Spinal cord (tissue), 10 donors: ENCODE results near the gene HTR4. TPM values are rescaled to one million over a fixed set of nuclear protein-coding genes. Genes with fewer than 3 reads are reported as not detected.

Experiments used
- DNase-seq, 6 donors: peaks; one replicate each; pipeline versions ENCODE4 v3.0.0 to v3.0.0-alpha.2; 2013 to 2015; ENCODE audit warnings: low spot score in 6 of 6, low read depth in 4 of 6
- H3K27ac ChIP-seq: one replicate; pipeline ENCODE4 v1.5.1; 2013; ENCODE audit warnings: low read depth, low read length, control low read depth
- H3K27me3 ChIP-seq: one replicate; pipeline ENCODE4 v1.6.1; 2013; ENCODE audit warnings: low read length; ENCODE audit not compliant: control insufficient read depth, insufficient read depth
- H3K36me3 ChIP-seq: one replicate; pipeline ENCODE4 v1.6.1; 2013; ENCODE audit warnings: low read length; ENCODE audit not compliant: control insufficient read depth, insufficient read depth
- H3K4me1 ChIP-seq: one replicate; pipeline ENCODE4 v1.6.1; 2013; ENCODE audit warnings: low read length; ENCODE audit not compliant: control insufficient read depth, insufficient read depth
- H3K4me3 ChIP-seq: one replicate; pipeline ENCODE4 v1.5.1; 2013; ENCODE audit warnings: low read depth, low read length, control low read depth
- H3K9me3 ChIP-seq: one replicate; pipeline ENCODE4 v1.6.1; 2013; ENCODE audit warnings: low read length; ENCODE audit not compliant: control insufficient read depth, insufficient read depth
- WGBS: methylation state at CpG from one replicate; pipeline ENCODE4 v1.1.5; 2013; ENCODE audit warnings: missing lambda C conversion rate; ENCODE audit not compliant: insufficient coverage; 5-methylcytosine and 5-hydroxymethylcytosine counted together
- polyA plus RNA-seq, 2 donors: library from polyadenylated mRNA; unstranded; fragments of 120-200 nt; gene quantifications; one replicate each; pipeline ENCODE4 v1.2.1, GENCODE V29; 2013; ENCODE audit not compliant: insufficient read length in 2 of 2
- total RNA-seq, 2 donors: library from RNA; depleted of rRNA in 1 of 2; stranded (reverse); fragments of 120-200 nt in 1 of 2; fragments of >200 nt in 1 of 2; gene quantifications; one replicate each; pipeline versions ENCODE4 v1.2.3 to v1.2.4, GENCODE V29; 2013 to 2014
- donor health status: healthy.

HTR4 gene
- total and polyA plus RNA-seq, 4 donors, result 0.94 to 6.6 (median 1.6) TPM

- no peak for DNase-seq
- Histone ChIP-seq H3K4me3 (no peak overlapping the region), H3K36me3 (no peaks in the 10 kb centered on the region), H3K27me3 (no peaks in the 10 kb centered on the region), H3K9me3 (no peaks in the 10 kb centered on the region), H3K4me1 (no peaks in the 10 kb centered on the region), H3K27ac (no peak overlapping the region)
- WGBS, result no CpG with 5 or more reads among the region's 4 CpGs
These were observed 12.0 kb upstream of the HTR4 start for GRCh38 chr5:148666353-148666752.

GRCh38 chr5:148665431-148665830 is 11.1 kb upstream of the HTR4 start:
- H3K36me3 ChIP-seq, result no peaks in the 10 kb centered on the region
- no peaks in the 10 kb centered on the region for H3K9me3 ChIP-seq
- WGBS, result 62% methylated on average over 6 of the region's 7 CpGs
- H3K4me1 ChIP-seq, result no peaks in the 10 kb centered on the region
- DNase-seq, result no peak
- H3K27me3 ChIP-seq, result no peaks in the 10 kb centered on the region
- no peak overlapping the region for H3K4me3 ChIP-seq
- H3K27ac ChIP-seq, result no peak overlapping the region

GRCh38 chr5:148663509-148663908 is 9.2 kb upstream of the HTR4 start:
- H3K27ac ChIP-seq, result no peak overlapping the region
- no peaks in the 10 kb centered on the region for H3K27me3 ChIP-seq
- DNase-seq, result no peak
- H3K36me3 ChIP-seq, result no peaks in the 10 kb centered on the region
- WGBS, result 83% methylated on average over 1 of the region's 2 CpGs
- H3K4me3 ChIP-seq, result no peak overlapping the region
- no peaks in the 10 kb centered on the region for H3K4me1 ChIP-seq
- H3K9me3 ChIP-seq, result no peaks in the 10 kb centered on the region

GRCh38 chr5:148660346-148660660 is 6.0 kb upstream of the HTR4 start:
- DNase-seq, result no peak
- H3K9me3 ChIP-seq, result no peaks in the 10 kb centered on the region
- whole genome bisulfite sequencing, result 87% methylated on average over 3 of the region's 5 CpGs
- H3K36me3 ChIP-seq, result no peaks in the 10 kb centered on the region
- H3K27me3 ChIP-seq, result peaks cover 3% of the 10 kb centered on the region
- no peaks in the 10 kb centered on the region for H3K4me1 ChIP-seq
- no peak overlapping the region for H3K27ac ChIP-seq
- H3K4me3 ChIP-seq, result no peak overlapping the region

GRCh38 chr5:148659641-148660345 is 5.5 kb upstream of the HTR4 start:
- Histone ChIP-seq H3K9me3 (no peaks in the 10 kb centered on the region), H3K27ac (no peak overlapping the region), H3K36me3 (no peaks in the 10 kb centered on the region), H3K27me3 (peaks cover 8% of the 10 kb centered on the region), H3K4me3 (no peak overlapping the region), H3K4me1 (no peaks in the 10 kb centered on the region)
- WGBS, result 85% methylated on average over 2 of the region's 2 CpGs
- no peak for DNase-seq

GRCh38 chr5:148653291-148653835 is 964 bp downstream of the HTR4 start:
- Histone ChIP-seq H3K4me3 (no peak overlapping the region), H3K36me3 (no peaks in the 10 kb centered on the region), H3K9me3 (no peaks in the 10 kb centered on the region), H3K27ac (no peak overlapping the region), H3K27me3 (peaks cover 20% of the 10 kb centered on the region), H3K4me1 (no peaks in the 10 kb centered on the region)
- DNase-seq, result peak in 2 of 6 donors; percentile 7 to 60
- WGBS, result 80% methylated on average over 8 of the region's 11 CpGs

GRCh38 chr5:148651528-148651927 is 2.8 kb downstream of the HTR4 start:
- Histone ChIP-seq H3K4me3 (no peak overlapping the region), H3K27me3 (peaks cover 20% of the 10 kb centered on the region), H3K9me3 (no peaks in the 10 kb centered on the region), H3K27ac (no peak overlapping the region), H3K36me3 (no peaks in the 10 kb centered on the region), H3K4me1 (no peaks in the 10 kb centered on the region)
- no peak for DNase-seq
- WGBS, result no CpG with 5 or more reads among the region's 1 CpG

GRCh38 chr5:148645527-148645926 is 8.8 kb downstream of the HTR4 start:
- no peaks in the 10 kb centered on the region for H3K27me3 ChIP-seq
- H3K36me3 ChIP-seq, result no peaks in the 10 kb centered on the region
- H3K9me3 ChIP-seq, result no peaks in the 10 kb centered on the region
- H3K4me1 ChIP-seq, result no peaks in the 10 kb centered on the region
- no peak overlapping the region for H3K27ac ChIP-seq
- H3K4me3 ChIP-seq, result no peak overlapping the region
- no peak for DNase-seq

- Histone ChIP-seq H3K27me3 (no peaks in the 10 kb centered on the region), H3K9me3 (no peaks in the 10 kb centered on the region), H3K36me3 (no peaks in the 10 kb centered on the region), H3K4me1 (no peaks in the 10 kb centered on the region), H3K4me3 (no peak overlapping the region), H3K27ac (no peak overlapping the region)
- no peak for DNase-seq
- WGBS, result 88% methylated on average over 1 of the region's 4 CpGs
These were observed 12.6 kb downstream of the HTR4 start for GRCh38 chr5:148641735-148642134.

- Histone ChIP-seq H3K9me3 (no peaks in the 10 kb centered on the region), H3K27me3 (no peaks in the 10 kb centered on the region), H3K4me1 (no peaks in the 10 kb centered on the region), H3K27ac (no peak overlapping the region), H3K36me3 (no peaks in the 10 kb centered on the region), H3K4me3 (no peak overlapping the region)
- DNase-seq, result no peak
These were observed 13.9 kb downstream of the HTR4 start for GRCh38 chr5:148640471-148640870.
